ENCODE results near the gene RAD51B. TPM values are rescaled to one million over a fixed set of nuclear protein-coding genes. Genes with fewer than 3 reads are reported as not detected.

Gene RAD51B
- total RNA-seq, 1 experiment from 2014 or later: 8.5 TPM

DNA sequence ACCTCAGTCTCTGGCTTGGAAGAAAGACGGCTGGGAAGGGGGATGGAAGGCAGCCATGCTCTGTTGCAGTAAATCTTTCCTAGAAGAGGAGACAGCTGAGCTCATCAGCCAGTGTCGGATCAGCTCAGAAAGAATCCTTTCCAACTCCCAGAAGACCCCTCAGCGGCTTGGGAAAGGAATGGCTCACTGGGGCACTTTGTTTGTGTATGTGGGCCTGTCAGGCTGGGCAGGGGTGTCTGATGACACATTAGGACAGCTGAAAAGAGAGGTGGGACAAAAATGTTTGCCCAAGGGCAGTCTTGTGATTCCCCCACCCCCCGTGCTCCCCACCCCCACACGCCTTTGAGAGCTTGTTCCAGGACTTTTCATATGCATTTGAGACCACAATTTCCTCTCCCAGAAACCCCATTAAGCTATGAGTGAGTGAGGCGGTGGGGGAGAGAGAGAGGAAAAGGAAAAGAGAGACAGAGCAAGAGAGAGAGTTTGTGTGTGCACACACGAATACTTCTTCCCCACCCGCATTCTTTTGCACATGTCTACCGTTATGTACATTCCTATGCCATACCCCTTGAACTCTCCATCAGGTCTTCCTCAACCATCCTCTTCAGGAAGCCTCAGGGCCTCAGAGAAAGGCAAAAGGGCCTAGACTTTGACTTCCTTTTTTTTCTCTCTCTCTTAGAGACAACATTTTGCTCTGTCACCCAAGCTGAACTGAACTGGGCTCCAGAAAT is 774.4 kb downstream of the RAD51B start:
- BruUV-seq (replicated peaks): no TSS peak

DNA sequence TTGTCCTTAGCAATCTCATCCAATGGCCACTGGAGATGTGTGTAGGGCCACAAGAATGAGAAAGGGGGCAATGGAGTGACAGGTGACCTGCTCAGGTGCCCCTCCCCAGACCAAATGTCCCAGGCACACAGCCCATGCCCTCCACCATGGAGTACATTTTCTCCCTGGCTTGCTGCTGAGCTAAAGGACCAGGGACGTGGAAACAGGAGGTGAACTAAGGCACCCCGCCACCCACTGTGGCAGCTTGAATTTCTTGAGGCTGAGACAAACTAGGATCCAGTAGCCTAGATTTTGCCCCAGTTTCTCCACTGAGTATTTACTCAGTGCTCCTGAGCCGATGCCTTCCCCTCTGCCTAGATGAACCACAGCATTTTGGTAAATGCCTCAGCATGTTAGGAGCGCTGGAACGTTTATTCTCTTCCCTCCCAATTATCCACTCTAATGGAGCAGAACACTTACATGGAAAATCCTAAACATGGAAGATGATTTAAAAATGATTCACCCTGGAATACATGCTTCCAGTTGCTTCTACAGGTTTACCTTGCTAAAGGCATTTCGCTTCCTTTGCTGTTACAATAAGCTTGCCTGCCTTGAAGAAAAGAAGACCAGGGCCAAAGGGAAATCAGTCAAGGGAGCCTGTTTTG is 775.3 kb downstream of the RAD51B start:
- ChIA-PET CTCF (no interaction called here), POLR2A (no interaction called here)
- Histone ChIP-seq H3K4me3 (ENCODE audit: low read depth in 2 of 2, low read length in 2 of 2) (no peak overlapping the region), H3K4me1 (ENCODE audit: control insufficient read depth, insufficient read depth, low read length) (peaks cover 19% of the 10 kb centered on the region), H3K36me3 (ENCODE audit: control insufficient read depth, insufficient read depth, low read length) (no peaks in the 10 kb centered on the region), H3K27ac (ENCODE audit: low read length) (no peak overlapping the region; the same call in 1 of the 2 replicates), H3K27me3 (ENCODE audit: control insufficient read depth, insufficient read depth, low read length) (no peaks in the 10 kb centered on the region), H3K9me3 (ENCODE audit: control insufficient read depth, insufficient read depth, low read depth, low read length) (no peaks in the 10 kb centered on the region)
- intact Hi-C loops (cut with micrococcal nuclease; ENCODE audit: unreplicated experiment) (loop anchor here (10.0 kb wide), 1 partner anchor 190 kb away; no protein-coding TSS in a partner anchor), in situ Hi-C loops (cut with HindIII; ENCODE audit: low pct_unique_long_range_greater_than_20kb, low sequenced_read_pairs) (no loop called here)
- no TSS peak for BruUV-seq (replicated peaks)
- DNase-seq (ENCODE audit: low read depth, low spot score): no peak
- ATAC-seq: no peak
- no peak for TF ChIP-seq POLR2AphosphoS5 (IDR thresholded peaks at IDR 0.05; ENCODE audit: low read depth, low read length)
- TF ChIP-seq, protein P1, sequence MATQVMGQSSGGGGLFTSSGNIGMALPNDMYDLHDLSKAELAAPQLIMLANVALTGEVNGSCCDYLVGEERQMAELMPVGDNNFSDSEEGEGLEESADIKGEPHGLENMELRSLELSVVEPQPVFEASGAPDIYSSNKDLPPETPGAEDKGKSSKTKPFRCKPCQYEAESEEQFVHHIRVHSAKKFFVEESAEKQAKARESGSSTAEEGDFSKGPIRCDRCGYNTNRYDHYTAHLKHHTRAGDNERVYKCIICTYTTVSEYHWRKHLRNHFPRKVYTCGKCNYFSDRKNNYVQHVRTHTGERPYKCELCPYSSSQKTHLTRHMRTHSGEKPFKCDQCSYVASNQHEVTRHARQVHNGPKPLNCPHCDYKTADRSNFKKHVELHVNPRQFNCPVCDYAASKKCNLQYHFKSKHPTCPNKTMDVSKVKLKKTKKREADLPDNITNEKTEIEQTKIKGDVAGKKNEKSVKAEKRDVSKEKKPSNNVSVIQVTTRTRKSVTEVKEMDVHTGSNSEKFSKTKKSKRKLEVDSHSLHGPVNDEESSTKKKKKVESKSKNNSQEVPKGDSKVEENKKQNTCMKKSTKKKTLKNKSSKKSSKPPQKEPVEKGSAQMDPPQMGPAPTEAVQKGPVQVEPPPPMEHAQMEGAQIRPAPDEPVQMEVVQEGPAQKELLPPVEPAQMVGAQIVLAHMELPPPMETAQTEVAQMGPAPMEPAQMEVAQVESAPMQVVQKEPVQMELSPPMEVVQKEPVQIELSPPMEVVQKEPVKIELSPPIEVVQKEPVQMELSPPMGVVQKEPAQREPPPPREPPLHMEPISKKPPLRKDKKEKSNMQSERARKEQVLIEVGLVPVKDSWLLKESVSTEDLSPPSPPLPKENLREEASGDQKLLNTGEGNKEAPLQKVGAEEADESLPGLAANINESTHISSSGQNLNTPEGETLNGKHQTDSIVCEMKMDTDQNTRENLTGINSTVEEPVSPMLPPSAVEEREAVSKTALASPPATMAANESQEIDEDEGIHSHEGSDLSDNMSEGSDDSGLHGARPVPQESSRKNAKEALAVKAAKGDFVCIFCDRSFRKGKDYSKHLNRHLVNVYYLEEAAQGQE (IDR thresholded peaks at IDR 0.05; ENCODE audit: insufficient read depth in 1 of 2, low read depth in 2 of 2, low read length in 1 of 2): no peak
- TF ChIP-seq, protein P2, sequence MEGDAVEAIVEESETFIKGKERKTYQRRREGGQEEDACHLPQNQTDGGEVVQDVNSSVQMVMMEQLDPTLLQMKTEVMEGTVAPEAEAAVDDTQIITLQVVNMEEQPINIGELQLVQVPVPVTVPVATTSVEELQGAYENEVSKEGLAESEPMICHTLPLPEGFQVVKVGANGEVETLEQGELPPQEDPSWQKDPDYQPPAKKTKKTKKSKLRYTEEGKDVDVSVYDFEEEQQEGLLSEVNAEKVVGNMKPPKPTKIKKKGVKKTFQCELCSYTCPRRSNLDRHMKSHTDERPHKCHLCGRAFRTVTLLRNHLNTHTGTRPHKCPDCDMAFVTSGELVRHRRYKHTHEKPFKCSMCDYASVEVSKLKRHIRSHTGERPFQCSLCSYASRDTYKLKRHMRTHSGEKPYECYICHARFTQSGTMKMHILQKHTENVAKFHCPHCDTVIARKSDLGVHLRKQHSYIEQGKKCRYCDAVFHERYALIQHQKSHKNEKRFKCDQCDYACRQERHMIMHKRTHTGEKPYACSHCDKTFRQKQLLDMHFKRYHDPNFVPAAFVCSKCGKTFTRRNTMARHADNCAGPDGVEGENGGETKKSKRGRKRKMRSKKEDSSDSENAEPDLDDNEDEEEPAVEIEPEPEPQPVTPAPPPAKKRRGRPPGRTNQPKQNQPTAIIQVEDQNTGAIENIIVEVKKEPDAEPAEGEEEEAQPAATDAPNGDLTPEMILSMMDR (IDR thresholded peaks at IDR 0.05): no peak
- no peak for TF ChIP-seq SIN3A (IDR thresholded peaks at IDR 0.05; ENCODE audit: borderline replicate concordance, insufficient read depth, low read depth, low read length)
- TF ChIP-seq TCF7L2 (IDR thresholded peaks at IDR 0.05; ENCODE audit: low read depth, low read length): no peak

More for the DNA sequence above, 774.4 kb downstream of the RAD51B start:
- DNase-seq (ENCODE audit: low read depth, low spot score): no peak
- ChIA-PET POLR2A (interaction anchor here (0.5 to 0.8 kb wide), 2 partner anchors 105 to 124 kb away, joined by 3 to 4 read pairs; no protein-coding TSS in a partner anchor), CTCF (interaction anchor here (0.6 kb wide), 1 partner anchor 131 kb away, joined by 5 read pairs; no protein-coding TSS in a partner anchor)
- Histone ChIP-seq H3K27me3 (ENCODE audit: control insufficient read depth, insufficient read depth, low read length) (no peaks in the 10 kb centered on the region), H3K9me3 (ENCODE audit: control insufficient read depth, insufficient read depth, low read depth, low read length) (no peaks in the 10 kb centered on the region), H3K27ac (ENCODE audit: low read length) (no peak overlapping the region; the same call in 1 of the 2 replicates), H3K4me1 (ENCODE audit: control insufficient read depth, insufficient read depth, low read length) (peaks cover 12% of the 10 kb centered on the region), H3K36me3 (ENCODE audit: control insufficient read depth, insufficient read depth, low read length) (no peaks in the 10 kb centered on the region), H3K4me3 (ENCODE audit: low read depth in 2 of 2, low read length in 2 of 2) (no peak overlapping the region)
- in situ Hi-C loops (cut with HindIII; ENCODE audit: low pct_unique_long_range_greater_than_20kb, low sequenced_read_pairs) (no loop called here), intact Hi-C loops (cut with micrococcal nuclease; ENCODE audit: unreplicated experiment) (loop anchor here (10.0 kb wide), 1 partner anchor 191 kb away; no protein-coding TSS in a partner anchor)
- TF ChIP-seq TCF7L2 (IDR thresholded peaks at IDR 0.05; ENCODE audit: low read depth, low read length) (no peak), POLR2AphosphoS5 (IDR thresholded peaks at IDR 0.05; ENCODE audit: low read depth, low read length) (no peak), SIN3A (IDR thresholded peaks at IDR 0.05; ENCODE audit: borderline replicate concordance, insufficient read depth, low read depth, low read length) (no peak)
- TF ChIP-seq, protein P2 (IDR thresholded peaks at IDR 0.05): no peak
- TF ChIP-seq, protein P1 (IDR thresholded peaks at IDR 0.05; ENCODE audit: insufficient read depth in 1 of 2, low read depth in 2 of 2, low read length in 1 of 2): no peak
- no peak for ATAC-seq
